ENCODE results near the gene MLXIP. TPM values are rescaled to one million over a fixed set of nuclear protein-coding genes. Genes with fewer than 3 reads are reported as not detected.

Gene MLXIP
- total RNA-seq, 1 experiment from 2014 or later: 16.7 TPM

- Histone ChIP-seq H3F3A (ENCODE audit: low read length, unreplicated experiment) (peaks cover 17% of the 10 kb centered on the region), H3K9me2 (replicated peaks; ENCODE audit: low read length) (no peaks in the 10 kb centered on the region), H3K36me3 (ENCODE audit: low read depth, low read length) (peaks cover 34% of the 10 kb centered on the region), H3K4me1 (ENCODE audit: insufficient read depth, low read length) (peaks cover 35% of the 10 kb centered on the region), H3K79me2 (ENCODE audit: low read length) (no peaks in the 10 kb centered on the region), H3K9me3 (ENCODE audit: low read length) (no peaks in the 10 kb centered on the region), H3K4me2 (ENCODE audit: low read length) (no peak overlapping the region), H4K20me1 (ENCODE audit: low read length) (no peaks in the 10 kb centered on the region), H3K9ac (ENCODE audit: low read length) (no peak overlapping the region), H3K27me3 (ENCODE audit: low read length) (no peaks in the 10 kb centered on the region), H3K4me3 (ENCODE audit: low read length) (no peak overlapping the region), H3K27ac (ENCODE audit: low read length) (no peak overlapping the region), H2AFZ (ENCODE audit: low read length) (no peak overlapping the region)
- ChIA-PET CTCF (no interaction called here), POLR2A (ENCODE audit: unreplicated experiment) (no interaction called here)
- no peak for DNase-seq
- intact Hi-C loops (cut with micrococcal nuclease): no loop called here
- TF ChIP-seq, protein P1, sequence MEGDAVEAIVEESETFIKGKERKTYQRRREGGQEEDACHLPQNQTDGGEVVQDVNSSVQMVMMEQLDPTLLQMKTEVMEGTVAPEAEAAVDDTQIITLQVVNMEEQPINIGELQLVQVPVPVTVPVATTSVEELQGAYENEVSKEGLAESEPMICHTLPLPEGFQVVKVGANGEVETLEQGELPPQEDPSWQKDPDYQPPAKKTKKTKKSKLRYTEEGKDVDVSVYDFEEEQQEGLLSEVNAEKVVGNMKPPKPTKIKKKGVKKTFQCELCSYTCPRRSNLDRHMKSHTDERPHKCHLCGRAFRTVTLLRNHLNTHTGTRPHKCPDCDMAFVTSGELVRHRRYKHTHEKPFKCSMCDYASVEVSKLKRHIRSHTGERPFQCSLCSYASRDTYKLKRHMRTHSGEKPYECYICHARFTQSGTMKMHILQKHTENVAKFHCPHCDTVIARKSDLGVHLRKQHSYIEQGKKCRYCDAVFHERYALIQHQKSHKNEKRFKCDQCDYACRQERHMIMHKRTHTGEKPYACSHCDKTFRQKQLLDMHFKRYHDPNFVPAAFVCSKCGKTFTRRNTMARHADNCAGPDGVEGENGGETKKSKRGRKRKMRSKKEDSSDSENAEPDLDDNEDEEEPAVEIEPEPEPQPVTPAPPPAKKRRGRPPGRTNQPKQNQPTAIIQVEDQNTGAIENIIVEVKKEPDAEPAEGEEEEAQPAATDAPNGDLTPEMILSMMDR (conservative IDR thresholded peaks at IDR 0.05; ENCODE audit: low read depth, low read length): no peak
- TF ChIP-seq EZH2phosphoT487 (IDR thresholded peaks at IDR 0.05; ENCODE audit: borderline replicate concordance, low read length) (no peak), EZH2 (IDR thresholded peaks at IDR 0.05; ENCODE audit: low read length, unreplicated experiment) (no peak)
- BruUV-seq (replicated peaks): no TSS peak
- ATAC-seq: no peak
Measured at GRCh38 chr12:122060081-122060501, 18.5 kb upstream of the MLXIP start.

DNA sequence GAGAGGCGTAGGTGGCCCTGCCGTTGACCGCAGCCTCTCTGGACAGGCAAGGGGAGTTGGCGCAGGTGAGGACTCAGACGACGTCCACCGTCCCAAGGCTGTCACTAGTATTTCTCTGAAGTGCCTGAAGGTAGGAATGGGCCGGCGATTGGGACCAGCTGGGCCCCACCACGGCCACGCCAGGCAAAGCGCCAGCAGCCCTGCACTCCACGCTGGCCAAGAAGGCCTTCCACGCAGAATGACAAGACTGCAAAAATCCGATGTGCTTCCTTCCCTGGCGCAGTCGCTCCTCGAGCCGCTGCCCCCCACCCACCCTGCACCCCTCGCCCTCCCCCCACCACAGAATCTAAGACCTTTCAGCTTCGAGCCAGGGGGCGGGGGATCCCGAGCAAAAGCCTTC, 17.3 kb upstream of the MLXIP start:
- POLR2A ChIA-PET (ENCODE audit: unreplicated experiment): no interaction called here
- TF ChIP-seq, protein P1 (conservative IDR thresholded peaks at IDR 0.05; ENCODE audit: low read depth, low read length): no peak
- TF ChIP-seq EZH2 (IDR thresholded peaks at IDR 0.05; ENCODE audit: low read length, unreplicated experiment) (no peak), EZH2phosphoT487 (IDR thresholded peaks at IDR 0.05; ENCODE audit: borderline replicate concordance, low read length) (no peak)
- intact Hi-C loops (cut with micrococcal nuclease): no loop called here

More for the DNA sequence above, 17.3 kb upstream of the MLXIP start:
- no peak overlapping the region for H2AFZ ChIP-seq (ENCODE audit: low read length)
- H3K4me1 ChIP-seq (ENCODE audit: insufficient read depth, low read length): peaks cover 38% of the 10 kb centered on the region
- CTCF ChIA-PET: no interaction called here
- H3K27ac ChIP-seq (ENCODE audit: low read length): no peak overlapping the region
- H3K4me3 ChIP-seq (ENCODE audit: low read length): no peak overlapping the region
- H3K4me2 ChIP-seq (ENCODE audit: low read length): no peak overlapping the region
- DNase-seq (no peak), ATAC-seq (no peak)
- no peaks in the 10 kb centered on the region for H3K9me2 ChIP-seq (replicated peaks; ENCODE audit: low read length)
- H3K27me3 ChIP-seq (ENCODE audit: low read length): no peaks in the 10 kb centered on the region
- H3K36me3 ChIP-seq (ENCODE audit: low read depth, low read length): peaks cover 22% of the 10 kb centered on the region; the same call in 1 of the 2 replicates
- no peaks in the 10 kb centered on the region for H3K9me3 ChIP-seq (ENCODE audit: low read length)
- no TSS peak for BruUV-seq (replicated peaks)
- H3K9ac ChIP-seq (ENCODE audit: low read length): no peak overlapping the region
- no peaks in the 10 kb centered on the region for H3K79me2 ChIP-seq (ENCODE audit: low read length)
- no peaks in the 10 kb centered on the region for H4K20me1 ChIP-seq (ENCODE audit: low read length)
- peaks cover 17% of the 10 kb centered on the region for H3F3A ChIP-seq (ENCODE audit: low read length, unreplicated experiment)

Measured in PC-3 (cell line).